A549 (cell line): ENCODE data around the gene RABGAP1L.

Source experiments
- BHLHE40 ChIP-seq: IDR thresholded peaks from 2 replicates; pipeline ENCODE4 v1.6.1; 2012; ENCODE audit warnings: low read depth, low read length, inconsistent platforms
- CEBPB ChIP-seq, 2 experiments: fragments of >200 bp in 1 of 2; sonication (Bioruptor Twin) in 1 of 2; formaldehyde crosslinking in 1 of 2; IDR thresholded peaks; 2 replicates each; pipeline ENCODE4 v1.6.1; 2012 to 2016
- MYC ChIP-seq: IDR thresholded peaks from 2 replicates; pipeline ENCODE4 v1.6.1; 2012; ENCODE audit warnings: mild to moderate bottlenecking, inconsistent platforms, low read length, improper control_type of control experiment, borderline replicate concordance
- POLR2A ChIP-seq: IDR thresholded peaks from 2 replicates; pipeline ENCODE4 v1.6.1; 2012; ENCODE audit warnings: mild to moderate bottlenecking, low read length
- RAD21 ChIP-seq, 2 experiments: fragments of >200 bp in 1 of 2; sonication (Bioruptor Twin) in 1 of 2; formaldehyde crosslinking in 1 of 2; IDR thresholded peaks in 1 of 2; conservative IDR thresholded peaks in 1 of 2; 2 replicates in 1 of 2; 3 replicates in 1 of 2; pipeline ENCODE4 v1.6.1; 2012 to 2018; ENCODE audit warnings: inconsistent platforms in 1 of 2

GRCh38 chr1:175037416-175037815 is 878.1 kb downstream of the RABGAP1L start:
- no peak for TF ChIP-seq POLR2A
- TF ChIP-seq MYC = no peak
- no peak for TF ChIP-seq BHLHE40
- no peak for TF ChIP-seq RAD21 (conservative IDR thresholded peaks at IDR 0.05 in 1 of 2, IDR thresholded peaks at IDR 0.05 in 1 of 2)
- no peak for TF ChIP-seq CEBPB (IDR thresholded peaks at IDR 0.05)
